Body of pancreas (tissue), 4 donors: ENCODE results near the gene MT3. TPM values are rescaled to one million over a fixed set of nuclear protein-coding genes. Genes with fewer than 3 reads are reported as not detected.

Experiments
- ATAC-seq: fragments of 150-250 bp; one replicate; pipeline ENCODE4 v1.9.1; 2016
- DNase-seq, 4 donors: peaks; one replicate each; pipeline ENCODE4 v3.0.0-alpha.2; 2019
- H3K27ac ChIP-seq, 4 donors: fragments of 200-600 bp; sonication (generic); 1 replicate in 3 of 4; 2 replicates in 1 of 4; pipeline versions ENCODE4 v1.5.1 to v1.6.1; 2016 to 2019; ENCODE audit warnings: mild to moderate bottlenecking in 1 of 4, mixed read lengths in 1 of 4, moderate library complexity in 1 of 4
- H3K27me3 ChIP-seq, 2 donors: fragments of 200-600 bp; sonication (generic); one replicate each; pipeline ENCODE4 v1.6.0; 2016; ENCODE audit warnings: mild to moderate bottlenecking in 1 of 2
- H3K36me3 ChIP-seq, 2 donors: fragments of 200-600 bp; sonication (generic); replicated peaks in 1 of 2; 2 replicates each; pipeline ENCODE4 v1.5.1; 2016; ENCODE audit warnings: low read depth in 2 of 2; ENCODE audit not compliant: insufficient read depth in 1 of 2
- H3K4me1 ChIP-seq: fragments of 200-600 bp; sonication (generic); one replicate; pipeline ENCODE4 v1.6.0; 2016
- H3K4me3 ChIP-seq, 2 donors: fragments of 200-600 bp; sonication (generic); 1 replicate in 1 of 2; 2 replicates in 1 of 2; pipeline ENCODE4 v1.5.1; 2016 to 2019
- H3K9me3 ChIP-seq, 3 donors: fragments of 200-600 bp; sonication (generic); 1 replicate in 2 of 3; 2 replicates in 1 of 3; pipeline ENCODE4 v1.5.1; 2016
- CTCF ChIP-seq, 7 experiments: fragments of 450-650 bp in 4 of 7; fragments of 200-600 bp in 3 of 7; sonication (generic) in 3 of 7; IDR thresholded peaks; one replicate each; pipeline ENCODE4 v1.5.1; 2016 to 2019; ENCODE audit warnings: antibody characterized with exemption in 7 of 7
- POLR2A ChIP-seq, 3 donors: fragments of 450-650 bp; IDR thresholded peaks; one replicate each; pipeline ENCODE4 v1.6.1; 2016; ENCODE audit warnings: antibody characterized with exemption in 3 of 3, mild to moderate bottlenecking in 2 of 3
- WGBS, 2 donors: methylation state at CpG; one replicate each; pipeline ENCODE4 v1.1.5; 2017; 5-methylcytosine and 5-hydroxymethylcytosine counted together
- intact Hi-C: fragments of 100-400 bp; cut with DNase I; formaldehyde crosslinking; loops from one replicate; pipeline ENCODE4 v1.15.1; 2023
- total RNA-seq, 2 donors: library from RNA; depleted of rRNA; stranded (reverse); fragments of >200 nt; gene quantifications; one replicate each; pipeline ENCODE4 v1.1.0, GENCODE V29; 2016

MT3 gene
- total RNA-seq, 2 donors from 2014 or later: not detected

- TF ChIP-seq CTCF (IDR thresholded peaks at IDR 0.05) (no peak), POLR2A (IDR thresholded peaks at IDR 0.05) (no peak)
- no peaks in the 10 kb centered on the region for H3K27me3 ChIP-seq
- no peaks in the 10 kb centered on the region for H3K36me3 ChIP-seq
- WGBS, 2 donors: 45 to 51% methylated on average over 3 of the region's 3 CpGs
- intact Hi-C loops: no loop called here
- H3K4me1 ChIP-seq: peaks cover 44% of the 10 kb centered on the region
- no peak overlapping the region for H3K27ac ChIP-seq
- no peak for ATAC-seq
- DNase-seq: no peak
- no peaks in the 10 kb centered on the region for H3K9me3 ChIP-seq
- no peak overlapping the region for H3K4me3 ChIP-seq
These were observed 26.0 kb downstream of the MT3 start for GRCh38 chr16:56615353-56615752.

GRCh38 chr16:56616608-56617211, 27.4 kb downstream of the MT3 start:
- Histone ChIP-seq H3K36me3 (no peaks in the 10 kb centered on the region), H3K4me1 (peaks cover 31% of the 10 kb centered on the region), H3K27ac (peak overlapping the region in 3 of 4 donors; percentile 65 to 76 (median 68)), H3K4me3 (peak overlapping the region in 1 of 2 donors; percentile 1), H3K27me3 (no peaks in the 10 kb centered on the region), H3K9me3 (no peaks in the 10 kb centered on the region)
- TF ChIP-seq CTCF (IDR thresholded peaks at IDR 0.05) (no peak), POLR2A (IDR thresholded peaks at IDR 0.05) (no peak)
- intact Hi-C loops: no loop called here
- WGBS, 2 donors: 49 to 72% methylated on average over 17 to 21 of the region's 23 CpGs
- no peak for ATAC-seq
- DNase-seq: no peak

GRCh38 chr16:56617212-56618085, 28.1 kb downstream of the MT3 start:
- intact Hi-C loops: no loop called here
- no peaks in the 10 kb centered on the region for H3K9me3 ChIP-seq
- 1 to 6% methylated on average over 5 to 40 of the region's 41 CpGs for WGBS, 2 donors
- H3K4me1 ChIP-seq: peaks cover 30% of the 10 kb centered on the region
- peak overlapping the region in 3 of 4 donors; percentile 65 to 76 (median 68) for H3K27ac ChIP-seq
- no peaks in the 10 kb centered on the region for H3K27me3 ChIP-seq
- H3K4me3 ChIP-seq: peak overlapping the region in 1 of 2 donors; percentile 1
- peak; percentile 79 to 92 (median 88) for DNase-seq
- TF ChIP-seq CTCF (IDR thresholded peaks at IDR 0.05): peak in 1 of 7 experiments; percentile 17
- peak; percentile 20 to 80 (median 78) for TF ChIP-seq POLR2A (IDR thresholded peaks at IDR 0.05)
- H3K36me3 ChIP-seq: no peaks in the 10 kb centered on the region
- peak; percentile 96 for ATAC-seq

GRCh38 chr16:56618138-56618537, 28.8 kb downstream of the MT3 start:
- TF ChIP-seq CTCF (IDR thresholded peaks at IDR 0.05): no peak
- no peak for TF ChIP-seq POLR2A (IDR thresholded peaks at IDR 0.05)
- Histone ChIP-seq H3K36me3 (no peaks in the 10 kb centered on the region), H3K27ac (peak overlapping the region in 2 of 4 donors; percentile 36 to 65), H3K9me3 (no peaks in the 10 kb centered on the region), H3K4me1 (peaks cover 30% of the 10 kb centered on the region), H3K4me3 (no peak overlapping the region), H3K27me3 (no peaks in the 10 kb centered on the region)
- intact Hi-C loops: no loop called here
- DNase-seq: no peak
- 40 to 52% methylated on average over 5 to 6 of the region's 6 CpGs for WGBS, 2 donors
- ATAC-seq: no peak
